Choroid plexus epithelial cell (primary cell): ENCODE results near the gene HRH2.
A peak's percentile ranks its signal among the peaks of the same experiment; 100 is the strongest.

Source experiments
- DNase-seq: peaks from one replicate; pipeline ENCODE4 v3.0.0-alpha.2; 2010; ENCODE audit warnings: low read depth
- H3K4me3 ChIP-seq: 2 replicates; pipeline ENCODE4 v1.5.1; 2011; ENCODE audit warnings: low read depth, mild to moderate bottlenecking, control low read depth, low read length, moderate library complexity
- TF ChIP-seq, protein P1 (sequence below): conservative IDR thresholded peaks from 2 replicates; pipeline ENCODE4 v1.5.1; 2011; ENCODE audit warnings: low read depth, mild to moderate bottlenecking, control low read depth, inconsistent platforms, low read length, moderate library complexity

The HRH2 gene

GRCh38 chr5:175738602-175739133 is 80.8 kb downstream of the HRH2 start:
- no peak for DNase-seq
- TF ChIP-seq, protein P1, sequence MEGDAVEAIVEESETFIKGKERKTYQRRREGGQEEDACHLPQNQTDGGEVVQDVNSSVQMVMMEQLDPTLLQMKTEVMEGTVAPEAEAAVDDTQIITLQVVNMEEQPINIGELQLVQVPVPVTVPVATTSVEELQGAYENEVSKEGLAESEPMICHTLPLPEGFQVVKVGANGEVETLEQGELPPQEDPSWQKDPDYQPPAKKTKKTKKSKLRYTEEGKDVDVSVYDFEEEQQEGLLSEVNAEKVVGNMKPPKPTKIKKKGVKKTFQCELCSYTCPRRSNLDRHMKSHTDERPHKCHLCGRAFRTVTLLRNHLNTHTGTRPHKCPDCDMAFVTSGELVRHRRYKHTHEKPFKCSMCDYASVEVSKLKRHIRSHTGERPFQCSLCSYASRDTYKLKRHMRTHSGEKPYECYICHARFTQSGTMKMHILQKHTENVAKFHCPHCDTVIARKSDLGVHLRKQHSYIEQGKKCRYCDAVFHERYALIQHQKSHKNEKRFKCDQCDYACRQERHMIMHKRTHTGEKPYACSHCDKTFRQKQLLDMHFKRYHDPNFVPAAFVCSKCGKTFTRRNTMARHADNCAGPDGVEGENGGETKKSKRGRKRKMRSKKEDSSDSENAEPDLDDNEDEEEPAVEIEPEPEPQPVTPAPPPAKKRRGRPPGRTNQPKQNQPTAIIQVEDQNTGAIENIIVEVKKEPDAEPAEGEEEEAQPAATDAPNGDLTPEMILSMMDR, result no peak
- H3K4me3 ChIP-seq, result no peak overlapping the region

- no peak for DNase-seq
- H3K4me3 ChIP-seq, result no peak overlapping the region
- TF ChIP-seq, protein P1, result no peak
These were observed 82.1 kb downstream of the HRH2 start for GRCh38 chr5:175740014-175740413.

GRCh38 chr5:175741556-175741955 is 83.7 kb downstream of the HRH2 start:
- TF ChIP-seq, protein P1, result no peak
- no peak overlapping the region for H3K4me3 ChIP-seq
- DNase-seq, result no peak

DNA sequence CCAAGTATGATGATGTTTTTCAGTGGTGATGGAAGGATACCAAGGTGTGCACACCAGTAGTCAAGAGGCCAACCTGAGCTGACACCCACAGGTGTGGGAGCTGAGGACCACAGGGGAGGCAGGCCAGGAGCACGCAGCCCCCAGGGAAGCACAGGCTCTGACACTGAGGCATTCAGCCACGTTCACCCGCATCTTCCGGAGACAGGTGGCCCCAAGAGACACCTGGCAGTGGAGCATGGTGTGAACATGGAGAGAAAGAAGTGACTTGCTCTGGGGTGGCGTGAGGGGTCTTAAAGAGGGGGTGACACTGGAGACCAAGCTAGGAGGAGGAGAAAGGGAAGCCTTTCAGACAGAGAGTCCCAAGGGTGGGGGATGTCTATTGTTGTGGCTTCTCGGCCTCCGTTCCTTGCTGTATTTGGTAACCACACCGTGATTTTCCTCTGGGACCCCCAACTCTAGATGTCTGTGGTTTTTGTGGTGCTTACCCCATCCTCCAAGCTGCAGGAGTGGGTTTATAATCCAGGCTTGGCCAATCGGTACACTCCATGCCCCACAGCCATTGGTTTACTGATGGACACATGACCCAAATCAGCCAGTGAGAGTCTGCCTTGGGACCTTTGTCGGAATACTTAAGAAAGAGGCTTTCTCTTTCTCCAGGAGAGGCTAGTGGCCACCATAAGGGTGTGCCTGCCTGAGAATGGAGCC is 84.6 kb downstream of the HRH2 start:
- no peak for DNase-seq

GRCh38 chr5:175743676-175744210 is 85.9 kb downstream of the HRH2 start:
- TF ChIP-seq, protein P1, result no peak
- H3K4me3 ChIP-seq, result no peak overlapping the region
- peak; percentile 13 for DNase-seq

More for the DNA sequence above, 84.6 kb downstream of the HRH2 start:
- H3K4me3 ChIP-seq, result no peak overlapping the region
- TF ChIP-seq, protein P1, result no peak

DNA sequence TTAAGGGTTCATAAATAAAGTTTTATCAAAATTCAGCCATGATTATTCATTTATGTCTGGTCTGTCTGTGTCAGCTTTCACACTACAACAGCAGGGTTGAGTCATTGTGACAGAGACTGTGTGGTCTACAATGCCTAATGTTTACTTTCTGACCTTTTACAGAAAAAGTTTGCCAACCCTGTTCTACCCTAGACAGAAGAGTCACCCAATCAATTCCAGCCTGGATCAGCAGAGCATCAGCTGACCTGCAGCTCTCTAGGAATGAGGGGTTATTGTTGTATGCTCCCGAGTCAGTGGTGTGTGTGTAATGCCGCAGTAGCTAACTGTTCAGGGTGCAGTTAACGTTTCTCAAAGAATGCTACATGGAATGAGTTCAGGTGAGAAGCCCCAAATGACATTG is 87.3 kb downstream of the HRH2 start:
- H3K4me3 ChIP-seq, result no peak overlapping the region
- DNase-seq, result no peak
- TF ChIP-seq, protein P1, result no peak

GRCh38 chr5:175746851-175747250 is 89.0 kb downstream of the HRH2 start:
- TF ChIP-seq, protein P1, result no peak
- DNase-seq, result peak; percentile 36
- no peak overlapping the region for H3K4me3 ChIP-seq
